SU-DHL-6 (cell line): ENCODE data around the gene MPPE1.

ENCODE experiments used
- CTCF ChIP-seq: fragments of 200-600 bp; sonication (generic); IDR thresholded peaks from one replicate; pipeline ENCODE4 v1.5.1; 2017; ENCODE audit warnings: antibody characterized with exemption, mild to moderate bottlenecking, low read length, moderate library complexity; ENCODE audit not compliant: insufficient read depth, poor library complexity, severe bottlenecking
- EZH2phosphoT487 ChIP-seq: fragments of 200-600 bp; sonication (generic), shearing (Covaris generic); conservative IDR thresholded peaks from 2 replicates; pipeline ENCODE4 v1.6.1; 2018; ENCODE audit warnings: mild to moderate bottlenecking, antibody characterized with exemption, low read length, moderate library complexity, mixed read lengths

GRCh38 chr18:11834772-11835171 lies 73.3 kb downstream of the MPPE1 start:
- TF ChIP-seq CTCF (no peak), EZH2phosphoT487 (no peak)
